NCI-H524 (cell line): ENCODE data around the gene PRKAR1B.
"Not testable (repeated sequence)": the region's sequence is repeated elsewhere in the genome, so short reads cannot be mapped to it uniquely, and the experiment has no call there.

Experiments used
- DNase-seq, 2 experiments: peaks; one replicate each; lab custom pipeline; 2025; lab: John Stamatoyannopoulos, UW

PRKAR1B gene

DNA sequence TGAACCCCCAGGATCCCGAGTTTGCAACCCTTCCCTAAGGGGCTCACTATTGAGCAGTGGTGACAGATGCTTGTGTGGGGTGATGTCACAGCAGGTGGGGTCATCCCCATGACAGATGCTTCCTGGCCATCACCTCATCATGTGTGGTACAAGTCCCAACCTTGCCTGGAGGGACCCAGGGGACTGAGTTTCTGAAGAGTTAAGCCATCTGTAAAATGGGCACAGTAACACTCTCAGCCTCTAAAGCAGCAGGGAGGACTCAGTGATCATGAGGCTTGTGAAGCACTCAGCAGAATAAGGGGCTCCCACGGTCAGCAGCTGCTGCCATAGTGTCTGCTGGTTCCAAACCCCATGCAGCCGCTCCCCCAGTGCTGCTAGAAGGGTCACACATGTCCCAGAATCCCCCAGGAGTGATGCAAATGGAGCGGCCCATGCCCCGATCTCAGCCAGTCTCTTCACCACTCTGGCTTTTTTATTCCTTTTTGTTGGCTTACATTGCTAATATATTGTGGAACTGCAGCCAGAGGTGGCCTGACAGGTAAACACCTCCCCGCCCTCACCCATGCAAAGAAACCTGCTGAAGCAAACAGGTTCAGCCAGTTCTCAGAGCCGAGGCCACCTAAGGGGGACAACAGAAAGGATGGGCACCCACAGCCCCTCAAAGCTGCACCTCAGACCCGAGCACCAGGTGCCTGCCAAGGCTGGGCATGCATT, 105.4 kb downstream of the PRKAR1B start:
- no peak for DNase-seq

DNA sequence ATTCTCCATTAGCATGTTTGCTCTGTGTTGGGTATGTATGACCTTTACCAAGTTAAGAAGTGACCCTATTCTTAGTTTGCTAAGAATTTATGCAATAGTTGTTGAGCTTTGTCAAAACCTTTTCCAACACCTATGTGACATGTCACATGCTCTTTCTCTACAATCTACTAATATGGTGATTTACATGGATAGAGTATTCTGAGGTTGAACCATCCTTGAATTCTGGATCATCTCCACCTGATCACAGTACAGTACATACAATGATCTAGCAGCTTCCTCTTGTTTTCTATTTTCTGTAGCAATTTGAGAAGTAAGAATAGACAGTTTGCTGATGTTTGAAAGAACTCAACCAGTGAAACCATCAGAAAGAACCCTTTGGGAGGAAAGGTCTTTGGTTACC, 106.2 kb downstream of the PRKAR1B start:
- DNase-seq, result no peak

DNA sequence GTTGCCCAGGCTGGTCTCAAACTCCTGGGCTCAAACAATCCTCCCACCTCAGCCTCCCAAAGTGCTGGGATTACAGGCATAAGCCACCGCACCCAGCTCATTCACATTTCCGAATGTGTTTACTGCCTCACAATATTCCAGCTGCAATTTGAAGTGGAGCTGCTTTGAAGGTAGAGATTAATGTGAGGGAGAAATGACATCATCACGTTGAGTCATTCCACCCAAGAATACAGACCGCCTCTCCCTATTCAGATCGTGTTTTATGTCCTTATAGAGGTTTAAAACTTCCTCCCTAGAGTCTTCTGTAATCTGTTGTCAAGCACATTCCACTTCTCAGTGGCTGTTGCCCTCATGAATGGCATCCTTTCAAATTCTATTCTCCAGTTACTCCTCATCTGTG, 107.0 kb downstream of the PRKAR1B start:
- no peak for DNase-seq

DNA sequence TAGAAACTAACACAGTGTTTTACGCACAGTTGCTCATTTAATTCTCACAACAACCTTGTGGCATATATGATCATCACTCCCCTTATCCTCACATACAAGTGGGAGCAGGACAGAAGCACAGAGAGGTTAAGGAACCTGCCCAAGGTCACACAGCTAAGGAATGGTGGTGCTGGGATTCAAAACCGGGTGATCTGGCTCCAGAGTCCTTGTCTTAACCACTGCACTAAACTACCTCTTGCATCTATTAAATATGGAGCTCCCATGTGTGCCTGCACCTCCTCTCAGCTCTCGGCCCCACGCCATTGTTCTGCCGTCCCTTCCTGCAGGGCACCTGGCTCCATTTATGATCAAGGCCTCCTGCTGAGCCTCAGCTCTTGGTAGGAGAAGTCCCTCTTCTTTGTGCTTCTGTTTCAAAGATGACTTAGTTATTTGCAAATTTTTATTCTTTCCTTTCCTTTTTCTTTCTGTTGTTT, 107.7 kb downstream of the PRKAR1B start:
- no peak for DNase-seq

DNA sequence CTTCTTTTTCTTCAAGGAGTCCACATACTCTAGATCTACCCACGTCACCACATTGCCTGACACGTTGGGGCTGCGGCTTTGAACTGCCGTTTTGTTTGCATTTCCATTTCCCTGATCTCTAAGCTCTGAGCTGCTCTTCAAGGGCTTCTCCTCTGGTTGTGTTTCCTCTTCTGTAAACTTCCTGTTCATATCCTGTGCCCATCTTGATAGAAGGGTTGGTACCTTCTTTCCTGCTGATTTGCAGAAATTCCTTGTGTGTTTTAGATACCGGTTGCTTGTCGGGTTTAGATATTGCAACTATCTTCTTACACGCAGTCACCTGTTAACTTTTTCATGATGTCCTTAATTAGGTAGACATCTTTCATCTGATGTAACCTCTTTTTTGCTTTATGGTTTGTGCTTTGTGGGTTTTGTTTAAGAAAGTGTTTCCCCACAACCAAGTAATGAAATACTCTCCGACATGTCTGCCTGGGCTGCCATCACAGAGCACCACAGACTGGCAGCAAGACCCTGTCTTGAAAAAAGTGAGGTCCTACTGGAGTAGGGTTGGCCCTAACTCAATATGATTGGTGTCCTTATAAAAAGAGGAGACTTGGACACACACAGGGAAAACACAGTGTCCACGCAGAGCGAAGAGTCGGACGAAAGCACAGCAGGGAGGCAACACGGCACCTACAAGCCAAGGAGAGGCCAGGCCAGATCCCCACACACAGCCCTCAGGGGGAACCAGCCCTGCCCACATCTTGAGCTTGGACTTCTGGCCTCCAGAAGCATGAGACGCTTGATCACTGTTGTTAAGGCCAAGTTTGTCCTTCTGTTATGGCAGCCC, 108.3 kb downstream of the PRKAR1B start:
- no peak for DNase-seq

DNA sequence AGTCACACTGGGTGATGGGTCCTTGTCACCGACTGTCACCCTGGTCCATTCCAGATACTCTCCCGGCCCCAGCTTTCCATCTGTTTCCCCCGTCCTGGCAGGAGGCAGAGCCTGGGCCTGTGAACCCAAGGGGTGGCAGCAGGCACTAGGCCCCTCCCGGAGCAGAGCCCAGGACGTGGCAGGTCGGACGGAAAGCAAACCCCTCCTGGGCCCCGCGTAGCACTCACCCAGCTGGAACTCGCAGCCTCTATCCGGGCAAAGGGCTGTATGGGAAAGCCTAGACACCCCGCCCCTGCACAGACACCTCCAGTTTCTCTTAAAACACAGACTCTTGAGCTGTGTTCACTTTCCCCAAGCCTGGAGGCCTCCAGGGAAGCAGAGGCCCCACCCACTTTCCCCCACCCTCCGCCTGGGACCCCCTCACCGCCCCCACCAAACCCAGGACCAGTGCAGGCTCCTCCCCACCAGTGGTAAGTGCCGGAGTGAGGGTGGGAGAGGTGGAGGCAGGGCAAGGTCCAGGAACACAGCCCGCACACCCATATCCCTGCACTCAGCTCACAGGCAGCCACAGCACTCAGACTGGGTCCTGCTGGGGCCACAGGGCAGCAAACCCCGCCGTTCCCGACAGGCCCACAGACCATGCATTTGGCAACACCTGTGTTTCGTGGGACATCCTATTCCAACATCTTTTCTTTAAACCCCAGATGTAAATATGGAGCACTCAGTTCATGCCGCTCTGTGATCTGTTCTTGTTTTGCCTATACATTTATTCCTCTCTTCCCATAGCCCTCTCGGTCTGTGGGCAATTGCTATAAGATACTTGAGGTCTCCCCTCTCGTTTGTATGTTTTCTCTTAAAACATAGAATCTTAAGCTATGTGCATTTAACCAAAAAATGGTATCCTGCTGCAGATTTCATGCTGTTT, 109.2 kb downstream of the PRKAR1B start:
- DNase-seq, result no peak

DNA sequence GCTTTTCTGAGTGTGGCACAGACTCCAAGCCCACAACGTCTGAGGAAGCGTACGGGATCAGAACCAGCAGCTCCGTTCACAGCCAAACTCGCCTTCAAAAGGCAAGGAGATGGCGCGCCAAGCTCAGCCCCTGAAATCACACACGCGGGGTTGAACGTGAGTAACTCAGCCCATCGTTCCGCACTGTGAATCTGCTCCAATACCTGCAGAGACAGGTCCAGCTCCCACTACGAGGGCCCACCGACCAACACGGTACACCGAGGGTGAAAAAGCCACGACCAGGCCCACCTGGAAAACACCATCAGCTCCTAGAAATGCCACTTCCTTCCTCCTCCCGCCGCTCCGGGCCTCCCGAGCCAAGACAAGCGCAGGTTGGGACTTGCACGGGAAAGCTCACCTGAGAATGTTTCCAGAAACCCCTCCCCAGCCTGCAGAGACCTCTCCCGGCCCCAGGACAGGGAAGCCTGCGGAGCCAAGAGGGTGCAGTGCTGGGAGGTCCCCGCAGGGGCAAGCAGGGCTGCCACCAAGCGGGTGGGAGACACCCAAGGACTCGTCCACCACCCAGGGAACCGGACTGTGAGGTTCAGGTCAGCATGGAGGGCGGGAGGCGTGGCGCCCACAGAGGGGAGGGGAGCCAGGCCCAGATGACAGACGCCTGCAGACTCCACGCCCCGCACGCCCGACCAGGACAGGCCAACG, 113.5 kb downstream of the PRKAR1B start:
- DNase-seq, result no peak

DNA sequence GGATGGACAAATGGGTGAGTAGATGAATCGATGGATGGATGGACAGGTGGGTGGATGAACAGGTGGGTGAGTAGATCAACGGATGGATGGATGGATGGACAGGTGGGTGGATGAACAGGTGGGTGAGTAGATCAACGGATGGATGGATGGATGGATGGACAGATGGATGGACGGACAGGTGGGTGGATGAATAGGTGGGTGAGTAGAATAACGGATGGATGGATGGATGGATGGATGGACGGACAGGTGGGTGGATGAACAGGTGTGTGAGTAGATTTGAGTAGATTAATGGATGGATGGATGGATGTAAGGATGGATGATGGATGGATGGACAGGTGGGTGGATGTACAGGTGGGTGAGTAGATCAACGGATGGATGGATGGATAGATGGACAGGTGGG, 115.2 kb downstream of the PRKAR1B start:
- DNase-seq, result not testable (repeated sequence)

DNA sequence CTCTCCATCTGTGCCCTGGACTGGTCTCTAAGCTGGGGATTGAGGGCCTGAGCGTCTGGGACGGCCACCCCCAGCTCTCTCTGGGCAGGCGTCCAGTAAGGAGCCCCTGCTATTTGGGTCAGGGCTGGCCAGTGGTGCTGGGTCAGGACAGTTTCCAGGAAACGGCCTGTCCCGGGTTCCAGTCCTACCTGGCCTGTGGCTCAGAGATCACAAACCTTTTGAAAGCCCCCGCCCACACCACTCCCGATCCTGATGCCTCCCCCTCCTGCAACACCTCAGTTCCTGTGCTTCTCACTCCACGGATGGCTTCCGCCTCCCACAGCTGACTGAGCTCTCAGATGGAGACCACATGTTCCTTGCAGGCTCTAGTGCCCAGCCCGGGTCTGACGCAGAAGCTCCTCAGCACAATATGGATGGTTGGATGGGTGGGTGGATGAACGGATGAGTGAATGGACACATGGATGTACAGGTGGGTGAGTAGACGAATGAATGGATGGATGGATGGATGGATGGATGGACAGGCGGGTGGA, 115.7 kb downstream of the PRKAR1B start:
- no peak for DNase-seq

DNA sequence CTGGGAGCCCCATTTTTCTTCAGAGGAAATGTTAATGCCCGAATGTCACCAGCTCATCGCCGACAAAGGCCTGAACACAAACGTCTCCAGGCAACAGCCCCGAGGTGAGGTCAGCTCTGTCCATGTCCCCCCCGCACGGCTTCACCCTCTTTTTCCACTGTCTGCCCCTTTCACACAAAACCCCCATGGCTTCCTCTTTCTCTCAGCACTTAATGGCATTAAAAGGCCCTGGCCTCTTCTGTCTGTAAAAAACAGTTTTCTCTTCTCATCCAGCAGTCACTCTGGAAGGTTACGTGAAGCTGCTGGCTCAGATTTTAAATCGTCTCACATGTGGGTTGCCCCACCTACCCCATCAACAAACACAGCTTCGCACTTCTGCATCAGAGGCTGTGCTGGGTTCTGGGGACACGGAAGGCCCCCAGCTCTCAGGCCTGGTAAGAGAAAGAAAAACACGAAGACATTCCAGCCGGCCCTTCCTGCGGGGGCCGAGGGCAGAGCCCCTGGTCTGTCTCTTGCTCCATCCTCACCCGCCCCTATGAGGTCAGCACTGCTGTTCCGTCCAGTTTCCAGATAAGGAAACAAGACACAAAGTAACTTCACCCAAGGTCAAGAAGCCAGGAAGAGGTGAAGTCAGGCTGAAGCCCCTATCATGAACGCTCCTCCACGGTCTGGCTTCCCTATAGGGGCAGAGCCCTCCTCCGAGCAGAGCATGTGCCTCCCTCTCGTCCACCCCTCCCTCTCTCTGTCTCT, 116.4 kb downstream of the PRKAR1B start:
- no peak for DNase-seq

DNA sequence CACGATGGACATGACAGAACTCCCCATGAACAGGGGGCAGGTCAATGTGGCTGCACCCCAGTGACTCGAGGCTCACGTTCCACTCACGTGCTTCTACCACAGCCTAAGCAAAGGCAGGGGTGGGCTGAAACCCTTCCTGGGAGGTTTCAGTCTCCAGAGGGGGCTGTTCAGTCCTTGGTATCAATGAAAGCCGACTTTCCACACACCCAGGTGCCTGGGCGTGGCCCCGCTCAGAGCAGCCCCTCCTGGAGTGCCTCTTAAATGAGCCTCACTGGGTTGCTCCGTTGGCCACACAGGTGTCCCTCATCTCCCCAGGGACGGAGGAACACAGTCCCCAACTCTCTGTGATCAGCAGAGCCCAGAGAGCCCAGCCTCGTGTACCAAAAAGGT, 116.9 kb downstream of the PRKAR1B start:
- DNase-seq, result no peak

DNA sequence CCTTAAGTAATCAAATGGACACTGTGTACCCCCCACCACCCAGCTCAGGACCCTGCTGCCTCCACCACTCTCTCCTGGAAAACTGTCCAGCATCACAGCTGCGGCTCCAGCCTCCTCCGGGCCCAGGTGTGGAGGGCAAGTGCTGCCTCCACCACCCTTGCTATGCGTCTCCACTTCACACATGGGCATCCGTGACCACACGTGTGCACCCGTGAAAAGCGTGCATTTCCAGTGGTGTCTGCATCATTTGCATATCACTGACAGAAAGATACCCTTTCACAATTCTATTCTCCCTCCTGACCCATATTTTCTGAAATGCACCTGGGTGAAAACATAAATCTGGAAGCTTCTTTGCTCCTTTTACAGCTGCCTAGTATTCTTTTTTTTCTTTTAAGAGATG, 117.7 kb downstream of the PRKAR1B start:
- no peak for DNase-seq

DNA sequence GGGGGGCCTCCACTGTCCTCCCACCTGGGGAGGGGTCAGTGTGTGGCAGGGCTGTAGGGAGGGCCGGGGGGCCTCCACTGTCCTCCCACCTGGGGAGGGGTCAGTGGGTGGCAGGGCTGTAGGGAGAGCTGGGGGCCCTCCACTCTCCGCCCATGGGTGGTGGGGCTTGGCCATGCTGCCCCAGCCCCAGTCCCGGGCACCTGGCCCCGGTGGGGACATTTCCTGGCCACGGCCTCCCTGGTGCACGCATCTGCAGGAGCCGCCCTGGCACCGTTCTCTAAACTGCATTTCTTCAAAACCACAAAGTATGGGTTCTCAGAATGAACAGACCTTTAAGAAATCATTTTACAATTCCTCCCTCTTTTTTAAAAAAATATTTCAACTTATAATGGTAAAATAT, 118.1 kb downstream of the PRKAR1B start:
- no peak for DNase-seq

DNA sequence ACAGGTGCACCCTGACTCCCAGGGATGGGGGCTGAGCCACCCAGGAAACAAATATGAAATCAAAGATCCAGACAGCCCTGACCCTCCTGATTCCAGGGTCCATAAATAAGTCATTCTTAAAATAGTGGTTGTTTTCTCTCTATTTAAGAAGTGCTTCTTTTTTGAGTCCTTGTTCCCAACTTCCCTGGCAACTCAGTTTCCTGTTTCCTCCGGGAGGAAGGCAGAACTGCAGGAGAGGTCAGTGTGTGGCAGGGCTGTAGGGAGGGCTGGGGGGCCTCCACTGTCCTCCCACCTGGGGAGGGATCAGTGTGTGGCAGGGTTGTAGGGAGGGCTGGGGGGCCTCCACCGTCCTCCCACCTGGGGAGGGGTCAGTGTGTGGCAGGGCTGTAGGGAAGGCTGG, 118.7 kb downstream of the PRKAR1B start:
- DNase-seq, result no peak

DNA sequence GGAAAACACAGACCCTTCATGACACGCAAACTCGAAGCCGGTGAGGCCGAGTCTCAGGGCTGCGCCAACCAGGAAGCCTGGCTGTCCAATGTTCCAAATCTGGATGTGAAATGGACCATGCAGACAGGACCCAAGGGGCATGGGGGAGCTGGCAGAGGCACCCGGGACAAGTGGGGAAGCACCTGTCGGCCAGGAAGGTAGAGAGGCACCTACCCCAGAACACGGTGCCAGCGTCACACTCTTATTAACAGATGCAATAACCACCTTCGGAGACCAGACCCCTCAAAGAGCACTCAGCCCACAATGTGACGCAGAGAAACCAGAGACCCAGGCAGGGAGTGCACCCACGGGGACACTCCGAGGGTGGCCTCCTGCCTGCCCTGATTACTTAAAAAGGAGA, 119.1 kb downstream of the PRKAR1B start:
- no peak for DNase-seq

DNA sequence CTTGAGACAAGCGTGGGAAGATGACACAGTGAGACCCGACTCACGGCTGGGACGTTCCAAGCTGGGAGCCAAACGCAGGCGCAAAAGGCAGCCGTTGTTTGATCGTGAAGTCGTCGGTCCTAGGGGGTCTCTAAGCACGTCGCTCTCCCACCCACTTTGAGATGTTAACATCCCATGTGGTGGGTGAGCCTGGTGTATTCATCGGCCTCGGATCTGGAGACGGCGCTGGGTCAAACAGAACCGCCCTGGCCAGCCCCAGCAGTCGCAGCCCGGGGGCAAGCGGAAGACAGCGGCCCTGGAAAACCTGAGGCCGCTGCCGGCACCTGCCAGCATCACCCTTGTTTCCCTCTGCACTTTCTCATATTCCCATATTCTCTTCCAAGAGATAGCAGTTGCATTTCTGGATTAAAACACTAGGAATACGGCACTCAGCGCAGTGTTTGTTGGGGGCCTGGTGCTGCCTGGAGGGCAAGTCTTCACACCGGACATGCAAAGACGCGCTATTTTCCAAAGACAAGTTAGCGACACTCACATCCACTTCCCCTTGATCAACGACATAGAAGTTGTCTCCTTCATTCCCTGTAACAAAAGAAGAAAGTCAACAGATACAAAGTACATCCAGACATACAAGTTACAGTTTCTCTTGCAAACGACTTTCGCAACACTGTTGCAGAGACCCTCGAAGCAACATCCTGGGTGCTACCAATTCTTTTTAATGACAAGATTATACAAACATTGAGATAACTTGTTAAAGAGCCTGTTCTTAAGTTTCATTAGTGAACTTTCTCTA, 121.2 kb downstream of the PRKAR1B start:
- DNase-seq, result no peak

DNA sequence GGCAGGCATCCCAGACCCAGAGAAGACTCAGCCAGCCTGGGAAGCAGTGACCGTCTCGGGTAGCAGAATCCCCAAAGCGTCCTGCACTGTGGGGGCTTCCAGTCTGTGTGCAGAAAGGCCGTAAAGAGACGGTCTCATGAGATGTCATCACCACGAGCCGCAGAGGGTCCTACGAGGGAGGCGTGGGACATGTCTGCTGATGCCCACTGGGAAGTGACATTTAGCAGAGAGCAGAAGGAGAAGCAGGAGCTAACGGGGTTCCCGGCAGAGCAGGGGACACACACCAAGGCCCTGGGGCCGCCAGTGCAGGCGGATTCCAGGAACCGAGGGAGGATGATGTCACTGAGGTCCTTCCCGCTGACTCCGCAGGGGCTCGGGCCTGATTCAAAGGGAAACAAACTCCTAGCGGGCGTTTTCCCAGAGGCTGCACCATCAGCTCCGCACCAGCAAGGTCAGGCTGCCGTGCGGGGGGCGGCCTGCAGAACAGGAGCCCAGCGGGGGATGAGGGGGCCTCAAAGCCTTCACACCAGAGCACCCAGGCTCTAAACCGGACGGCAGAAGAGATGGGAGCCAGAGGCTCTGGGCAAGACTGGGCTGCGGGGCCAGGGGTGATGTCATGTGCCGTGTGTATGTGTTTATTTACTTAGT, 122.1 kb downstream of the PRKAR1B start:
- DNase-seq, result no peak

DNA sequence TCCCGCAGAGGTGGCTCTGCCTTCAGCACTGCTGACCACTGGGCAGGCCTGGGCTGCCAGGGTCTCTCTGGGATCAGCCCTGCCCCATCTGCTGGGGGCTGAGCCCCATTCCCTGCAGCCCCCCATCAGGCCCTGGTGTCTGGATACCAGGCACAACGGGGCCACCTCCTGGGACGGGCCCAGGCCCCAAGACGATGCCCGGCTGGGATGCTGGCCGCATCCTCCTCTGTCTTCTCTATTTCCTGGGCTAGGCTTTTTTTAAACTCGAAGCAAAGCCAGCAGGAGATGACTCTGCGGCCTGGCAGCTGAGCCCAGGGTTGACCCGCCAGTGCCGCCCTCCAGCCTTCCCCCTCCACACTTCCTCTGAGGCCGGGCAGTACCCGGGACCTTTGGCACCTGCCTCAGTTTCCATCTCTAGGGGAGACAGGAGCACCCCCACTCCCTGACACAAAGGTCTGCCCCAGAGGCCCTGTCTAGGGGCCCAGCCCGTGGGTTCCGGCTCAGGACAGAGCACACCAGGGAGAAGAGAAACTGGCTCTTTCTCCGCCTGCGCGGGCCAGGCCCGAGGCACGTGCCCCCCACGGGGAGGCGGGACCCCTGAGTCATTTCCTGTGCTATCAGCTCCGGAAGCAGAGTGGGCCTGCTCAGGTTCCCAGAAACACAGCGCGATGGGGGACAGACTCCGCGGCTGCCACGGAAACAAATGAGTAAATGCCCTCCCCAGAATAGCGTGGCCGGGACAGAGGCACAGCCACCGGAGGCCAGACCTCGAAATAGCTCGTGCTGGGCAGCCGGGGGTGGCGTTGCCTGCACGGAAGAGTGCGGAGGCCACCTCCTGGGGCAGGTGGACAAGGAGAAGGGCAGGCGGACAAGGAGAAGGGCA, 122.8 kb downstream of the PRKAR1B start:
- no peak for DNase-seq
